Osteoblast (primary cell): ENCODE results near the gene CCNJ. TPM values are rescaled to one million over a fixed set of nuclear protein-coding genes. Genes with fewer than 3 reads are reported as not detected.

Experiments used
- DNase-seq: peaks from one replicate; pipeline ENCODE4 v3.0.0; 2011; ENCODE audit warnings: low spot score, mixed read lengths; ENCODE audit not compliant: insufficient read length; ENCODE audit errors: missing footprints
- H2AFZ ChIP-seq: 2 replicates; pipeline ENCODE4 v1.6.0; 2011; ENCODE audit warnings: mild to moderate bottlenecking, low read length
- H3K27ac ChIP-seq: 2 replicates; pipeline ENCODE4 v1.5.1; 2011; ENCODE audit warnings: mild to moderate bottlenecking, low read depth, low read length, moderate library complexity
- H3K27me3 ChIP-seq: 2 replicates; pipeline ENCODE4 v1.6.0; 2012; ENCODE audit warnings: mild to moderate bottlenecking, control low read depth, inconsistent platforms, low read length, moderate library complexity; ENCODE audit not compliant: insufficient read depth
- H3K36me3 ChIP-seq: 2 replicates; pipeline ENCODE4 v1.5.1; 2011; ENCODE audit warnings: mild to moderate bottlenecking, low read length, control low read depth, moderate library complexity; ENCODE audit not compliant: insufficient read depth
- H3K4me1 ChIP-seq: 2 replicates; pipeline ENCODE4 v1.5.1; 2011; ENCODE audit warnings: mild to moderate bottlenecking, low read length, control low read depth, moderate library complexity; ENCODE audit not compliant: insufficient read depth
- H3K4me2 ChIP-seq: 2 replicates; pipeline ENCODE4 v1.6.0; 2011; ENCODE audit warnings: mild to moderate bottlenecking, low read length; ENCODE audit not compliant: insufficient read depth
- H3K4me3 ChIP-seq: fragments of 200-600 bp; sonication (generic); 3 replicates; pipeline ENCODE4 v1.5.1; 2012; ENCODE audit warnings: mild to moderate bottlenecking, low read length, inconsistent platforms; ENCODE audit not compliant: insufficient read depth
- H3K79me2 ChIP-seq: 2 replicates; pipeline ENCODE4 v1.6.0; 2012; ENCODE audit warnings: mild to moderate bottlenecking, low read length, control low read depth, inconsistent platforms; ENCODE audit not compliant: insufficient read depth
- H3K9me3 ChIP-seq: 2 replicates; pipeline ENCODE4 v1.5.1; 2011; ENCODE audit warnings: low read depth, low read length, control low read depth
- H4K20me1 ChIP-seq: 2 replicates; pipeline ENCODE4 v1.6.0; 2012; ENCODE audit warnings: mild to moderate bottlenecking, low read length, control low read depth; ENCODE audit not compliant: insufficient read depth
- total RNA-seq: library from RNA; depleted of rRNA; stranded (reverse); fragments of >200 nt; gene quantifications from 2 replicates; pipeline ENCODE4 v1.2.3, GENCODE V29; 2012
- TF ChIP-seq, protein P1 (sequence below): IDR thresholded peaks from 2 replicates; pipeline ENCODE4 v1.5.1; 2011; ENCODE audit warnings: mild to moderate bottlenecking, low read depth, low read length, moderate library complexity; ENCODE audit errors: extremely low read depth

Gene CCNJ
- total RNA-seq, 1 donor: 5.8 TPM

DNA sequence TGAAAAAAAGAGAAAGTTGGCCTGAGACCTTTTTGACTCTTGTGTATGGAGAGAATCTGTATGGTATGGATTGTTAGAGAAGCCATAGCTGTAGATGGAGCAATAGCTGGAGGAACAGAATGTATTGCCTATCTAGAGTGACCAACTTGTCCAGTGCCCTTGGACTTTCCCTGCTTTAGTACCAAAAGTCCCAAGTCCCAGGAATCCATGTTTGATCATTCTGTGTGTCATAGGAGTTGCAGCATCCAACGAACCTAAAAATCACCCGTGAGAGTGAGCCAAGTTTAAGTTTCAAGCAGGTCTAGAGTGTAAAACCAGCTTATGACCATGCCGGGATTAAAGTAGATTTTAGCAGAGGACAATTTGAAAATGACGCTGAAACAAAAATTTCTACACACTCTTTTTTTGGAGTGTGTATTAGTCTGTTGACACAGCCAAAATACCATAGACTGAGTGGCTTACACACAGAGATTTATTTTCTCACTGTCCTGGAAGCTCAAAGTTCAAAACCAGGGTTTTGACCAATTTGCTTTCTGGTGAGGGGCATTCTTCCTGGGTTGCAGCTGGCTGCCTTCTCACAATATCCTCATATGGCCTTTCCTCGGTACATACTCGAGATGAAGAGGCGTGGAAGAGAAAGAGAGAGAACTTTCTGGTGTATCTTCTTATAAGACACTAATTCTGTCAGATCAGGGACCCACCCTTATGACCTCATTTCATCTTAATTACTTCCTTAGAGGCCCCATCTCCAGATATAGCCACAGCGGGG, 49.8 kb downstream of the CCNJ start:
- Histone ChIP-seq H3K27ac (no peak overlapping the region), H4K20me1 (no peaks in the 10 kb centered on the region), H3K36me3 (no peaks in the 10 kb centered on the region), H3K4me3 (no peak overlapping the region), H3K4me1 (no peaks in the 10 kb centered on the region), H3K9me3 (no peaks in the 10 kb centered on the region), H3K79me2 (no peaks in the 10 kb centered on the region), H2AFZ (no peak overlapping the region), H3K27me3 (peaks cover 38% of the 10 kb centered on the region), H3K4me2 (no peak overlapping the region)
- TF ChIP-seq, protein P1, sequence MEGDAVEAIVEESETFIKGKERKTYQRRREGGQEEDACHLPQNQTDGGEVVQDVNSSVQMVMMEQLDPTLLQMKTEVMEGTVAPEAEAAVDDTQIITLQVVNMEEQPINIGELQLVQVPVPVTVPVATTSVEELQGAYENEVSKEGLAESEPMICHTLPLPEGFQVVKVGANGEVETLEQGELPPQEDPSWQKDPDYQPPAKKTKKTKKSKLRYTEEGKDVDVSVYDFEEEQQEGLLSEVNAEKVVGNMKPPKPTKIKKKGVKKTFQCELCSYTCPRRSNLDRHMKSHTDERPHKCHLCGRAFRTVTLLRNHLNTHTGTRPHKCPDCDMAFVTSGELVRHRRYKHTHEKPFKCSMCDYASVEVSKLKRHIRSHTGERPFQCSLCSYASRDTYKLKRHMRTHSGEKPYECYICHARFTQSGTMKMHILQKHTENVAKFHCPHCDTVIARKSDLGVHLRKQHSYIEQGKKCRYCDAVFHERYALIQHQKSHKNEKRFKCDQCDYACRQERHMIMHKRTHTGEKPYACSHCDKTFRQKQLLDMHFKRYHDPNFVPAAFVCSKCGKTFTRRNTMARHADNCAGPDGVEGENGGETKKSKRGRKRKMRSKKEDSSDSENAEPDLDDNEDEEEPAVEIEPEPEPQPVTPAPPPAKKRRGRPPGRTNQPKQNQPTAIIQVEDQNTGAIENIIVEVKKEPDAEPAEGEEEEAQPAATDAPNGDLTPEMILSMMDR: no peak
- no peak for DNase-seq

DNA sequence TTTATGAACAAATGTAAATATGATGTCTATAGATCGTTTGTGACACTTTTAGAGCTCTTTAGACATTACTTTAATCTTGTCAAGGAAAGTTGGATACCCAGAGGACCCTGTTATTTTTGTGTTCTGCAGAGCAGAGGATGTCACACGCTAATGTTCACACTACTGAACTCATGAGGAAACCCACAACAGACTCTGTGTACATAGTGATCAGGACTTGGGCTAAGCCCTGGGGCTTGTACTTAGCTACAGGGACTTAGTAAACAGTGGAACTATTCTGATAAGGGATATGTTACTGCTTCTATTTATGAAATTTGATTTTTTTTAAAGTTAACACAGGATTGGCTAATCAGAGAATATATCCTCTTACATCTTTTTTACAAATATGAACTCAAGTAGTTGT, 50.6 kb downstream of the CCNJ start:
- TF ChIP-seq, protein P1: no peak
- Histone ChIP-seq H2AFZ (no peak overlapping the region), H3K36me3 (no peaks in the 10 kb centered on the region), H3K4me3 (no peak overlapping the region), H3K4me2 (no peak overlapping the region), H3K4me1 (no peaks in the 10 kb centered on the region), H3K27ac (no peak overlapping the region), H3K27me3 (peaks cover 38% of the 10 kb centered on the region), H3K79me2 (no peaks in the 10 kb centered on the region), H3K9me3 (no peaks in the 10 kb centered on the region), H4K20me1 (no peaks in the 10 kb centered on the region)
- no peak for DNase-seq

- H4K20me1 ChIP-seq: no peaks in the 10 kb centered on the region
- DNase-seq: no peak
- H2AFZ ChIP-seq: no peak overlapping the region
- H3K4me1 ChIP-seq: no peaks in the 10 kb centered on the region
- no peaks in the 10 kb centered on the region for H3K36me3 ChIP-seq
- no peaks in the 10 kb centered on the region for H3K79me2 ChIP-seq
- H3K27me3 ChIP-seq: peaks cover 35% of the 10 kb centered on the region
- H3K4me3 ChIP-seq: no peak overlapping the region
- H3K27ac ChIP-seq: no peak overlapping the region
- no peaks in the 10 kb centered on the region for H3K9me3 ChIP-seq
- H3K4me2 ChIP-seq: no peak overlapping the region
- TF ChIP-seq, protein P1: no peak
These were observed 53.6 kb downstream of the CCNJ start for GRCh38 chr10:96096958-96097357.

- no peak overlapping the region for H3K27ac ChIP-seq
- H3K36me3 ChIP-seq: no peaks in the 10 kb centered on the region
- H3K9me3 ChIP-seq: no peaks in the 10 kb centered on the region
- TF ChIP-seq, protein P1: no peak
- no peaks in the 10 kb centered on the region for H4K20me1 ChIP-seq
- H3K4me3 ChIP-seq: no peak overlapping the region
- H3K79me2 ChIP-seq: no peaks in the 10 kb centered on the region
- H3K27me3 ChIP-seq: peaks cover 26% of the 10 kb centered on the region
- H3K4me1 ChIP-seq: no peaks in the 10 kb centered on the region
- DNase-seq: no peak
- H2AFZ ChIP-seq: no peak overlapping the region
- no peak overlapping the region for H3K4me2 ChIP-seq
These were observed 54.5 kb downstream of the CCNJ start for GRCh38 chr10:96097865-96098264.
